Fibroblast of lung (primary cell): Measurements from ENCODE around the gene CORO2B. TPM values are rescaled to one million over a fixed set of nuclear protein-coding genes. Genes with fewer than 3 reads are reported as not detected.
A peak's percentile ranks its signal among the peaks of the same experiment; 100 is the strongest.
"Not testable (repeated sequence)": the region's sequence is repeated elsewhere in the genome, so short reads cannot be mapped to it uniquely, and the experiment has no call there.

Experiments used
- DNase-seq, 2 donors: peaks; one replicate each; pipeline versions ENCODE4 v3.0.0 to v3.0.0-alpha.2; 2010; ENCODE audit warnings: low read depth in 2 of 2
- H2AFZ ChIP-seq: 2 replicates; pipeline ENCODE4 v1.5.1; 2012; ENCODE audit warnings: low read length, control low read depth, inconsistent platforms
- H3K27ac ChIP-seq: 2 replicates; pipeline ENCODE4 v1.5.1; 2011; ENCODE audit warnings: low read length, control low read depth; ENCODE audit not compliant: insufficient read depth
- H3K27me3 ChIP-seq: 2 replicates; pipeline ENCODE4 v1.5.1; 2011; ENCODE audit warnings: mild to moderate bottlenecking, low read length; ENCODE audit not compliant: control insufficient read depth, insufficient read depth
- H3K36me3 ChIP-seq: 2 replicates; pipeline ENCODE4 v1.5.1; 2011; ENCODE audit warnings: low read length; ENCODE audit not compliant: control insufficient read depth, insufficient read depth
- H3K4me1 ChIP-seq: 2 replicates; pipeline ENCODE4 v1.5.1; 2011; ENCODE audit warnings: low read length; ENCODE audit not compliant: control insufficient read depth, insufficient read depth; ENCODE audit errors: extremely low read depth
- H3K4me2 ChIP-seq: 2 replicates; pipeline ENCODE4 v1.5.1; 2011; ENCODE audit warnings: low read length, control low read depth; ENCODE audit not compliant: insufficient read depth; ENCODE audit errors: extremely low read depth
- H3K4me3 ChIP-seq, 4 experiments: fragments of 200-600 bp in 1 of 4; sonication (generic) in 1 of 4; replicated peaks in 1 of 4; 2 replicates each; pipeline ENCODE4 v1.5.1; 2011 to 2016; ENCODE audit warnings: low read length in 4 of 4, low read depth in 3 of 4, mild to moderate bottlenecking in 3 of 4, control low read depth in 2 of 4, inconsistent platforms in 1 of 4, mixed read lengths in 1 of 4; ENCODE audit not compliant: insufficient read depth in 1 of 4; ENCODE audit errors: control extremely low read depth in 1 of 4
- H3K79me2 ChIP-seq: 2 replicates; pipeline ENCODE4 v1.5.1; 2012; ENCODE audit warnings: mild to moderate bottlenecking, low read length, inconsistent platforms; ENCODE audit not compliant: control insufficient read depth, insufficient read depth
- H3K9ac ChIP-seq: 2 replicates; pipeline ENCODE4 v1.5.1; 2011; ENCODE audit warnings: mild to moderate bottlenecking, low read length, control low read depth; ENCODE audit not compliant: insufficient read depth
- H3K9me3 ChIP-seq: 2 replicates; pipeline ENCODE4 v1.5.1; 2012; ENCODE audit warnings: low read depth, low read length; ENCODE audit not compliant: control insufficient read depth, insufficient read depth
- H4K20me1 ChIP-seq: 2 replicates; pipeline ENCODE4 v1.5.1; 2011; ENCODE audit warnings: low read length; ENCODE audit not compliant: control insufficient read depth, insufficient read depth; ENCODE audit errors: extremely low read depth
- EZH2 ChIP-seq: IDR thresholded peaks from 2 replicates; pipeline ENCODE4 v1.5.1; 2012; ENCODE audit warnings: low read length, control low read depth, mild to moderate bottlenecking; ENCODE audit errors: missing control alignments
- polyA plus RNA-seq, 2 donors: library from polyadenylated mRNA; depleted of rRNA in 1 of 2; stranded (reverse) in 1 of 2; unstranded in 1 of 2; fragments of >200 nt; gene quantifications; 2 replicates each; pipeline ENCODE4 v1.2.1, GENCODE V29; 2011 to 2012; ENCODE audit warnings: missing spikeins in 1 of 2
- total RNA-seq: library from RNA; depleted of rRNA; stranded (reverse); fragments of >200 nt; gene quantifications from 2 replicates; pipeline ENCODE4 v1.2.1, GENCODE V29; 2014
- TF ChIP-seq, protein P1 (sequence below), 2 donors: IDR thresholded peaks in 1 of 2; conservative IDR thresholded peaks in 1 of 2; 1 replicate in 1 of 2; 2 replicates in 1 of 2; pipeline ENCODE4 v1.5.1; 2011 to 2012; ENCODE audit warnings: low read length in 2 of 2, control low read depth in 1 of 2, inconsistent platforms in 1 of 2, low read depth in 1 of 2, mild to moderate bottlenecking in 1 of 2

CORO2B gene
- total and polyA plus RNA-seq, 2 donors (not counting 1 experiment from before 2014, with no cell fraction given): 17.5 to 25.3 TPM

- H3K4me1 ChIP-seq: peaks cover 39% of the 10 kb centered on the region
- peaks cover 68% of the 10 kb centered on the region for H3K79me2 ChIP-seq
- no peak for TF ChIP-seq EZH2
- TF ChIP-seq, protein P1, sequence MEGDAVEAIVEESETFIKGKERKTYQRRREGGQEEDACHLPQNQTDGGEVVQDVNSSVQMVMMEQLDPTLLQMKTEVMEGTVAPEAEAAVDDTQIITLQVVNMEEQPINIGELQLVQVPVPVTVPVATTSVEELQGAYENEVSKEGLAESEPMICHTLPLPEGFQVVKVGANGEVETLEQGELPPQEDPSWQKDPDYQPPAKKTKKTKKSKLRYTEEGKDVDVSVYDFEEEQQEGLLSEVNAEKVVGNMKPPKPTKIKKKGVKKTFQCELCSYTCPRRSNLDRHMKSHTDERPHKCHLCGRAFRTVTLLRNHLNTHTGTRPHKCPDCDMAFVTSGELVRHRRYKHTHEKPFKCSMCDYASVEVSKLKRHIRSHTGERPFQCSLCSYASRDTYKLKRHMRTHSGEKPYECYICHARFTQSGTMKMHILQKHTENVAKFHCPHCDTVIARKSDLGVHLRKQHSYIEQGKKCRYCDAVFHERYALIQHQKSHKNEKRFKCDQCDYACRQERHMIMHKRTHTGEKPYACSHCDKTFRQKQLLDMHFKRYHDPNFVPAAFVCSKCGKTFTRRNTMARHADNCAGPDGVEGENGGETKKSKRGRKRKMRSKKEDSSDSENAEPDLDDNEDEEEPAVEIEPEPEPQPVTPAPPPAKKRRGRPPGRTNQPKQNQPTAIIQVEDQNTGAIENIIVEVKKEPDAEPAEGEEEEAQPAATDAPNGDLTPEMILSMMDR (conservative IDR thresholded peaks at IDR 0.05 in 1 of 2, IDR thresholded peaks at IDR 0.05 in 1 of 2; ENCODE audit: low read depth in 1 of 2, low read length in 2 of 2): no peak
Measured at GRCh38 chr15:68603216-68603595, 24.4 kb downstream of the CORO2B start.

DNA sequence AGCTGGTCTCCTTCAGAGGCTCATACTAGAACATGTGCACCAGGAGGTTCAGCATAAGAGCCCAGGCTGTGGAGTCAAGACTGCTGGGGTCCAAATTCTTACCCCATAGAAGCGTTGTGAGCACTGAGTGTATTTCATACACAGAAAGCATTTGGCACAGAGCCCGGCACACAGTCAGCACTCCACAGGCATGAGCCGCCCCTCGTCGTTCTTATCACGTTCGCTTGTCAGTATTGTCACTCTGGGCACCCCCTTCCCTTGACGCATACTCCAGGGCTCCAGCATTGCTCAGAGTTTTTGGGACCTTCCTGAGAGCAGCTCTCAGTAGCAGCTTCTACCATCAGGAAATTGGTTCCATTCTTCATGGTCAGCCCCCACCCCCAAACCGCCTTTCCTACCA lies 25.2 kb downstream of the CORO2B start:
- peak in 1 of 2 donors; percentile 45 for DNase-seq
- Histone ChIP-seq H3K4me3 (no peak overlapping the region), H3K4me1 (peaks cover 39% of the 10 kb centered on the region), H3K9ac (no peak overlapping the region), H2AFZ (no peak overlapping the region), H3K27ac (no peak overlapping the region), H3K27me3 (no peaks in the 10 kb centered on the region), H3K36me3 (no peaks in the 10 kb centered on the region), H3K79me2 (peaks cover 69% of the 10 kb centered on the region), H4K20me1 (no peaks in the 10 kb centered on the region), H3K4me2 (no peak overlapping the region), H3K9me3 (no peaks in the 10 kb centered on the region)
- TF ChIP-seq EZH2: no peak
- TF ChIP-seq, protein P1 (conservative IDR thresholded peaks at IDR 0.05 in 1 of 2, IDR thresholded peaks at IDR 0.05 in 1 of 2; ENCODE audit: low read depth in 1 of 2, low read length in 2 of 2): no peak

More at GRCh38 chr15:68603216-68603595, 24.4 kb downstream of the CORO2B start:
- H3K4me2 ChIP-seq: no peak overlapping the region
- no peak overlapping the region for H3K9ac ChIP-seq
- DNase-seq: no peak
- H3K36me3 ChIP-seq: no peaks in the 10 kb centered on the region
- no peaks in the 10 kb centered on the region for H3K9me3 ChIP-seq
- H2AFZ ChIP-seq: no peak overlapping the region
- no peak overlapping the region for H3K27ac ChIP-seq
- no peaks in the 10 kb centered on the region for H3K27me3 ChIP-seq
- no peaks in the 10 kb centered on the region for H4K20me1 ChIP-seq
- no peak overlapping the region for H3K4me3 ChIP-seq

DNA sequence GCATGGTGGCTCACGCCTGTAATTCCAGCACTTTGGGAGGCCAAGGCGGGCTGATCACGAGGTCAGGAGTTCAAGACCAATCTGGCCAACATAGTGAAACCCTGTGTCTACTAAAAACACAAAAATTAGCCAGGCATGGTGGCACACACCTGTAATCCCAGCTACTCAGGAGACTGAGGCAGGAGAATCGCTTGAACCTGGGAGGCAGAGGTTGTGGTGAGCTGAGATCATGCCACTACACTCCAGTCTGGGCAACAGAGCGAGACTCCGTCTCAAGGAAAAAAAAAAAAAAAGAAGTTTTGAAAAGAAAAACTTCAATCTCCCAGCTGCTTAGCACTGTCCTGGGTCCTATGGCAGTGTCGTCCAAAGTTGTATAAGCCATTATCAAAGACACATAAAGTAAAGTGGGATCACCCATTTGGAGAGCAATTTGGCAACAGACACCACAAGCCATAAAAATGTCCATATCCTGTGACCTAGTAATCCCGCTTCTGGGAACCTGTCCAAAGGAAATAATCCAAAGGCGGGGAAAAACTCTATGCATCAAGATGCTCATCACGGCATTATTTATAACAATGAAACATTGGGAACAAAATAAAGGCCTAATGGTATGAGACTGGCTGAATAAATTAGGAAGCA lies 26.2 kb downstream of the CORO2B start:
- not testable (repeated sequence) for H3K4me2 ChIP-seq

More for the DNA sequence above, 26.2 kb downstream of the CORO2B start:
- H3K27me3 ChIP-seq, H3K4me3 ChIP-seq, H2AFZ ChIP-seq, H3K9me3 ChIP-seq, H3K36me3 ChIP-seq, H3K9ac ChIP-seq, H3K27ac ChIP-seq, H4K20me1 ChIP-seq: not testable (repeated sequence)
- Histone ChIP-seq H3K4me1 (peaks cover 37% of the 10 kb centered on the region), H3K79me2 (peaks cover 63% of the 10 kb centered on the region)
- peak; percentile 73 to 91 for DNase-seq
